H54 (cell line): Measurements from ENCODE around the gene PPFIA2.

ENCODE experiments used
- DNase-seq: peaks from one replicate; pipeline ENCODE4 v3.0.0; 2011; ENCODE audit warnings: low spot score, mixed read lengths; ENCODE audit not compliant: insufficient read length
- FAIRE-seq: peaks from 3 replicates; lab custom pipeline; 2011; peaks lifted over from hg19 to GRCh38; lab: Jason Lieb, UNC
- POLR2A ChIP-seq: IDR thresholded peaks from 2 replicates; pipeline ENCODE4 v1.6.1; 2011; ENCODE audit warnings: low read depth, mild to moderate bottlenecking, low read length

Gene PPFIA2

DNA sequence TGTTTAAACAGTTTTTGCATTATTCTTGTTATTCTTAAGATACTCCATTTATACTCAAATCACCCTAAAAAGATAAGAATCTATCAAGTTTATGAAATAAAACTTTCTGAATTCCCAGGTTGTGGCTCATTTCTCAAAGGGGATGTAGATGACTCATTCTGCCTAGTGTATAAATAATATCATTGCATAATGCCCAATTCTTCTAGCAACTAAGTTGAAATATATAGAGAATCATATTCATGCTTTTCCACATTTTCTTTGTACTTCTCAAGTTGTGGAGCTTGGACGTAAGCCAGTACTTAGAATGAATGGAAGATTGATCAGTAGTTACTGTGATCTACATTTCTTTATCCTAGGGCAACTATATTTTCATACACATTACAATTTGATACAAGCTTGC, 201.1 kb downstream of the PPFIA2 start:
- no peak for TF ChIP-seq POLR2A
- DNase-seq (no peak), FAIRE-seq (no peak)

DNA sequence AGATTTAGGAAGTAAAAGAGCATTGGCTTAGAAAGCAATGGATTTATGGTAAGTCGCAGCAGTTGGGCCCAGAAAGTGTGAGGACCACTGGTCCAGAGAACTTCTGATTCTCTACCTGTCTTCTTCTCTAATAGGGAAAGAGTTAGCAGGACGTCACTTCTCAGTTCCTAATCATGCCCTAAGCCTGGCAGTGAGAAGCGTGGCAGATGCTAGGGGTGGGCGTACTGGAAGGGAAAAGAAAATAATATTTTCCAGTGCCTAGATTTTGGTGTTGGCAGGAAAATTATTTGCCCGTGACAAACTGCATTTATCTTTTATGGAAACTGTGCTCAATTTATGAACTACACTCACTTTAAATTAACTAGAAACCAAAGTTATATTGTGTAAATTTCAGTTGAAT, 212.3 kb downstream of the PPFIA2 start:
- FAIRE-seq (no peak), DNase-seq (no peak)
- no peak for TF ChIP-seq POLR2A

DNA sequence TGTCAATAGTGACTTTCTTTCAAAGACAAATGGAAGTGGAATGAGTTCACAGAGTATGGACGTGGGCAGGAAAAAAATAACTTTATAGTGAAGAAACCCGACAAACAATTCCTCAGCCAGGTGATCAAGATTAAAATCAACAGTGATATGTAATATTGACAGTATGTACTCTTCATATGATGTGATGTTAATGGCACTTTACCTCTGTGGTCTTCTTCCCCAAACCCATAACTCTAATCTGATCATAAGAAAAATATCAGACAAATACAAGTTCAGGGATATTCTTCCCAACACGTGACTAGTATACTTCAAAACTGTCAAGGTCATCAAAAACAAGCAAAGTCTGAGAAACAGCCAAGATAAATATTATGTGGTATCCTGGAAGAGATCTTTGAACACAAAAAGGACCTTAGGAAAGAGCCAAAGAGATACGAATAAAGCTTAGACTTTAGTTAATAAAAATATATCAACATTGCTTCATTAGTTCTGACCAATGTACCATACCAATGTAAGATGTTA, 215.5 kb downstream of the PPFIA2 start:
- no peak for FAIRE-seq
- no peak for DNase-seq
- no peak for TF ChIP-seq POLR2A

DNA sequence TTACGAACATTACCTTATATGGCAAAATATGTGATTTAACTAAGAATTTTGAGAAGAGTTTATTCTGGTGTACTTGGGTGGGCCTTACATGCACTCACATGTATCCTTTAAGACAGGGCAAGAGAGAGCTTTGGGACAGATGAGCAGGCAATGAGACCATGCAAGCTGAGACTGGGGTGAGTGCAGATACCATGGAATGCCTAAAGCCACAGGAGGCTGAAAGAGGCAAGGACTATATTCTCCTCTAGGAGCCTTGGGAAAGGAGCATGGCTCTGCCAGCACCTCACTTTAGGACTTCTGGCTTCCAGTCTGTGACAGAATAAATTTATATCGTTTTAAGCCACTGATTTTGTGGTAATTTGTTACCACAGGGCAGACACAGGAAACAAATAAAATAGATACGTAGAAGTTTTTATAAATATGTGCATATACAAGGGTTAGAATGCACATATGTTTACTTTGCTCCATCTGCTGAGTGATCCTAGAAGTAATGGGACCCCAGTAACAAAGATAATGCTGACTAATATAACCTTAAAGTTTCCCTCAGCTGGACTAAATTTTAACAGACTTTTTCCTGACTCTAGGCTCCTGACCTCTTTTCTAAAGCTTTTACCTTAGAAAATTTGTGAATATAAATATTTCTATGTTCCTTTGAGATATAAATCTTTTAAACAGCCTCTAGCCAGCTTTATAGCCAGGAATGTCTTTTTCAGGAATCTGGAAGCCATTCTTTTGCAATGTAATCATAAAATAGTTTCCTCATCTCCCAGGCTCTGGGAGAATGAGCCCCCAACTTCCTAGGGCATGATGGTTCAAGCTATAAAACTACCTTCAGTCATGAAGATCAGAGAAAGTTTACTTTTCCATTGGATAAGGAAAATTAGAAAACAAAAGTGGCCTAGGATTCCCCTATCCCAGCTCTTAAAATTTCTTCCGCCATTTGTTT, 216.8 kb downstream of the PPFIA2 start:
- DNase-seq = no peak
- no peak for FAIRE-seq
- no peak for TF ChIP-seq POLR2A

DNA sequence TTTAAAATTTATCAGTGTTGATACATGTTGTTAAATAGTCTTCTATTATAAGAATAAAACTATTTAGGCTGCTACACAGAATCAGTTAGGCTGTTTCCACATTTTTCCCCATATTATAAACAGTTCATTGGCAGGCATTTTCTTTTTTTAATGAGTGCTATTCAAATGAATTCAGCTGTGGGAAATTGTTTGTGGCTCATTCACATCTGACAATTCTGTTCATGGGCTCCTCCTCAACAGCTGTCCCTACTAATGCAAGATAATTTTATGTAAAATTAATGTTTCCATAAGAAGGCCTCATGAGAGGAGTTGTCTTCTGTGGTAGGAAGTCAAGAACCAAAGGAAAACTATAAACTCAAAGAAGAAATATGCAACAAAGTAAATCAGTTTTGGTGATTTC, 218.0 kb downstream of the PPFIA2 start:
- DNase-seq (no peak), FAIRE-seq (no peak)
- no peak for TF ChIP-seq POLR2A

DNA sequence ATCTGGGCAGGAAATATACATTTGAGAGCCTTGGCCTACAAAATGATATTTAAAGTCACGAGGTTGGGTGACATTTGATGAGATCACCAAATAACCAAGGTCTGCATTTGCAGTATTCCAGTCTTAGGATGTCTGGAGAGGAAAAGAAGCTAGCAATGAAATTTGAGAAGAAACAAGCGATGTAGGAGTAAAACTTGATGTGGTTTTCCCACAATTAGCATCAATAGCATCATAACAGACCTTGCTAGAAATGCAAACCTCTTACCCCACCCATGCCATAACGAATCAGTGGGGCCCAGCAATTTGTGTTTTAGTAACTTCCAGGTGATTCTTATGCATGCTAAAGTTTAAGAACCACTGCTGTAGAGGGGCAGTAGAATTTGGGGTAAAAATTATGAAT, 219.9 kb downstream of the PPFIA2 start:
- FAIRE-seq (no peak), DNase-seq (no peak)
- TF ChIP-seq POLR2A = no peak

DNA sequence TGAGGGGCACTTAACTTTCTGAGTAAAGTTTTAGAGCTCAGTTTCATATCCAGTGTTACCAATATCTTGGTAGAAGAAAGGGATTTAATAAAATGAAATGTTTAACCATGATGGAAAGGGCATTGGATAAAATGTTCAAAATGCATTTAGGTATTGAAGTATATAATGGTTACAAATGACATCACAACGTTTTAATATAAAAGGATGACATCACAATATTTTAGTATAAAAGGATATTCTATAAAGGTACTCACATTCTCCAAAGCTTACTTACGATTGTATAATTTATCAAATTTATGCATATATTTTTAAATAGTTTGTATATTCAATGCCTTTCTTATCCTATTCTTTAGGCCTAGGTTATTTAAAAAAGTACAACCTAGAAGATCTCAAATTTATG, 226.1 kb downstream of the PPFIA2 start:
- no peak for TF ChIP-seq POLR2A
- DNase-seq (no peak), FAIRE-seq (no peak)

DNA sequence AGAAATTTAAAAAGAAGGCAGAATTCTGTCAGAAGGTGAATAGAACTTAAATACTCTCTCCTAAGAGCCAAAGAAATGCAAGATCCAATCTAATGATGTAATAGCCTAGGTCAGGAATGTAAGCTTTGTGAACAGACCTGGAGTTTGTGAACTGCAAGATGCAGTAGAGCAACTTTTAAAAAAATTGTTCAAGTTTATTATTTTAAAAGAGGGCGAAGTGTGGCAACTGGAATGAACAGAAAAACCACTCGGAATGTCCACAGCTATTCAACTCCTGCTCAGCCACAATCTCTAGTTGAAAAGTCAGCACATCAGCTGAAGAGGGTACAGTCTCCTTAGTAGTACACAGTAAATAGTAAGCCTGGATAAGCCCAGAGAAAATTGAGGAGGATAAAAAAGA, 228.8 kb downstream of the PPFIA2 start:
- DNase-seq = no peak
- FAIRE-seq = no peak

DNA sequence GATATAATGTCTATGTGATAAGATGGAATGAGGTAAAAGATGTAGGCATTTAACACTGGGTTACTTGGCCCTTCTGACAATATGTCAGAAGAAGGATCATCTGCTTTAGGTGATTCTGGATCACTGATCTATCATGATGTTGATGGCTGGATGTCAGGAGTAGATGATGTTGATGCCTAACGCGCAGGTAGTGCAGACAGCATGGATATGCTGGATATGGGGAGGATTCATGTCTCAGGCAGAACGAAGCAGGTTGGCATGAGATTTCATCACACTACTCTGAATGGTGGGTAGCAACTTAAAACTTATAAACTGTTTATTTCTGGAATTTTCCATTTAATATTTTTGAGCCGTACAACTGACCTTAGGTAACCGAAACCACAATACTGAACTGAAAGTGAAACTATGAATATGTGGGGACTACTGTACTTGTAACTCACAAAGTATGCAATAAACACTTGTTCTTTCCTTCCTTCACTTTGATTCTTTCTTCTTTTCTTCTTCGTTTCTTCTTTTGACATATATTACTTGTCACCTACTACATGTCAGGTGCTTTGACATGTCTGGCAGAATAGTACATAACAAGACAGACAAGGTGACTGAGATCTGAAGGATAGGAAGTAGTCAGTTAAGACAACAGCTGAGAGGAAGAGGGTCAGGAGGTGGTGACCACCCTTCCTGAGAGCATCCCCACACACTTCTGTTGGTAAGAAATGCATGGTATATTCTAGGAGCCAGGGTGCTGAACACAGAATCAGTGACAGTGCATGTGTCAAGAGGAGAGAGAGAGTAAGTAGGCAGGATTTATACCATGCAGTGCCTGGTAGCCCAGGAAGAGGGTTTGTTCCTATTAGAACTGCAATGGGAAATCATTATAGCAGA, 238.8 kb downstream of the PPFIA2 start:
- no peak for TF ChIP-seq POLR2A
- peak; percentile 83 for FAIRE-seq
- DNase-seq = no peak

More for the DNA sequence above, 228.8 kb downstream of the PPFIA2 start:
- no peak for TF ChIP-seq POLR2A

DNA sequence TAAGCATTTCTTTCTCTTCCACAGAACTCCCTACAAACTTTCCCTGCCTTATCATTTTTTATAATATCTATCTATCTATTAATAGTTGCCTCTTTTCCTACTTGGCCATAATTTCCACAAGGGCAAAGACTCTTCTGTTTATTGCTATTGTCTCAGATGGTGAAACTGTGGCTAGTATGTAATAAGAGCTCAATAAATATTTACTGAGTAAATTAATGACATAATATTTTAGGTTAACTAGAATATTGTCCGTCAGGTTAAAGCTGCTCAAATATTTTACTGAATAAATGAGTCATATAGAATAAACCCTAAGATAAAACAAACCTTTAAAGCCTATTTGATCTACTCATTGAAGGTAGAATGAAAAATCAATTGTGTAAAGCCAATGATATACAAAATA, 240.5 kb downstream of the PPFIA2 start:
- DNase-seq (no peak), FAIRE-seq (no peak)
- no peak for TF ChIP-seq POLR2A

DNA sequence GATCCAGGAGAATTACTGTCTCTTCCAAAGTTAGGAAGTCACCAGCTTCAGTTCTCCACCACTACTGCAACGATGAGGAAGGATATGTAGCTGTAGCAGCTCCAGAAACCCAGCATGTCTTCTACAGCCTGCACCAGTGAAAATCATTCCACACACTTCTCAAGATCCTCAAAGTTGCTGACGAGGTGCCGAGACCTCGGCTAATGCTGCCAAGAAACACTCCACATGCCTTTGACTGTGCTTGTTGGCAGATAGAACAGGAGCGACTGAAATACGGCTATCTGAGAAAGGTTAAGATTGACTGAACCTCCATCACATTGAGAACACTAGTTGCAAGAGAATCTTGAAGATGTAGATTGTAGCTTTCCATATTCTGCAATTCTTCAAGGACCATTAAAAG, 241.9 kb downstream of the PPFIA2 start:
- no peak for TF ChIP-seq POLR2A
- no peak for FAIRE-seq
- no peak for DNase-seq

DNA sequence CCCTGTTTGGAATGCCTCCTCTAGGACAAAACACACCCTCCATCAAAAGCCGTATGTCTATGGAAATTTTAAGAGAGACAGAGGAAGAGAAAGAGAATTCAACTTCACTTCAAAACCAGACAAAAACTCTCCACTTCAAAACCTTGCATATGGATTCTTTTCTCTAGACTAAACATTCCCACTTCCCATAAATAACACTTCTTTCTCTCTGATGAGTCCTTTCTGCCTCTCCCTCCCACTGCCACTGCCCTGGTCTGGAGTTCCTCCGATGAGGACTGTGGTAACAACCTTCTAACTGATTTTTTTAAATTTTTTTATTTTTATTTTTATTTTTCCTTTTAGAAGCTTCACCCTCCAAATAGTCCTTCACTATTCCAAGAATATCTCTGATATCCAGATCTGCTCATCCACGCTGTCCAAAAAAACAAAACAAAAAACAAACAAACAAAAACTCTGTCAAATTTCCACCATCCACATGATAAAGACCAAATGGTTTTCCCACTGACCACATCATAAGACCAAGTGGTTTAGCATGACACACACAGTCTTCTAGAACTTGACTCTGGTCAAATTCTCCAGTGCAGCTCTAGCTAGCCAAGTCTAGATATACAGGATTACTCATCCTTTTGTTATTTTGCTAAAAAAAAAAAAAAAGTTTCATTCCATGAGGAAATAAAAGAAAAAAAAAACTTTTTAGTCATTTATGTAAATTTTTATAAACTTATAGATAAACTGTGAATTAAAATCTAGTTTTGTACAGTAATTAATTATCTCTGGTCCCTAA, 256.0 kb downstream of the PPFIA2 start:
- FAIRE-seq = peak; percentile 81
- peak; percentile 9 for DNase-seq
- TF ChIP-seq POLR2A = no peak

DNA sequence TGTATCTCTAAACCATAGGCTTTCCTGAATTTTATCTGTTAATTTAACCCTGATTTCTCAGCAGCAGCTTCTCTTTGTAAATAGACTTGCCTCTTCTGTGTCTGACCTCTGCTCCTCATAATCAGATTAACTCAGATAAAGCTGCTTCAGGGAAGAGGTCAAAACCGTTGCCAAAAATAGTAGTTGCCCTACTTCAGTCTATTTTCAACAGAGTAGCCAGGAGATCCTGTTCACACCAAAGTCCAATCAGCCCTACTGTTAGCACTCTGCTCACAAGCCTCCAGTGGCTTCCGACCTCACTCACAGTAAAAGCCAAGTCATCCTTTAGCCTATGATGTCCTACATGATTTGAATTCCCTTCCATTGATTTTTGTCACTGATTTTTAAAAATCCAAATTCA, 258.4 kb downstream of the PPFIA2 start:
- FAIRE-seq (no peak), DNase-seq (no peak)
- TF ChIP-seq POLR2A = no peak
